H1 (cell line): Measurements from ENCODE around the gene ZBTB20. TPM values are rescaled to one million over a fixed set of nuclear protein-coding genes. Genes with fewer than 3 reads are reported as not detected.

Experiments used
- CREB1 ChIP-seq: IDR thresholded peaks from 2 replicates; pipeline ENCODE4 v1.6.1; 2012; ENCODE audit warnings: inconsistent platforms
- RAD21 ChIP-seq, 2 experiments: IDR thresholded peaks in 1 of 2; conservative IDR thresholded peaks in 1 of 2; 2 replicates each; pipeline ENCODE4 v1.6.1; 2011; ENCODE audit warnings: low read depth in 2 of 2, low read length in 2 of 2, improper control_type of control experiment in 1 of 2, inconsistent platforms in 1 of 2, mild to moderate bottlenecking in 1 of 2, moderate library complexity in 1 of 2
- RXRA ChIP-seq: IDR thresholded peaks from 2 replicates; pipeline ENCODE4 v1.6.1; 2011; ENCODE audit warnings: low read depth, mild to moderate bottlenecking, low read length, moderate library complexity; ENCODE audit not compliant: insufficient read depth
- polyA plus RNA-seq, 7 experiments: library from polyadenylated mRNA; depleted of rRNA in 3 of 7; stranded (reverse) in 5 of 7; unstranded in 2 of 7; fragments of >200 nt in 5 of 7; fragments of 200-250 nt in 2 of 7; gene quantifications; 1 replicate in 5 of 7; 2 replicates in 1 of 7; 4 replicates in 1 of 7; pipeline versions ENCODE4 v1.2.1 to v1.2.3, GENCODE V29; 2011 to 2013; ENCODE audit warnings: missing spikeins in 2 of 7, mixed read lengths in 2 of 7
- total RNA-seq: library from RNA; stranded (reverse); fragmentation: NEBNext Ultra II Directional; extraction: Animal tissue kit (Norgen Biotek cat#: 25700); gene quantifications from 2 replicates; pipeline ENCODE4 v1.2.1, GENCODE V29; 2021

ZBTB20 gene
- total and polyA plus RNA-seq, 2 of the 8 experiments (the other 6 are each of a cell fraction or from before 2014, with no cell fraction given) = 0.35 to 1.3 TPM

DNA sequence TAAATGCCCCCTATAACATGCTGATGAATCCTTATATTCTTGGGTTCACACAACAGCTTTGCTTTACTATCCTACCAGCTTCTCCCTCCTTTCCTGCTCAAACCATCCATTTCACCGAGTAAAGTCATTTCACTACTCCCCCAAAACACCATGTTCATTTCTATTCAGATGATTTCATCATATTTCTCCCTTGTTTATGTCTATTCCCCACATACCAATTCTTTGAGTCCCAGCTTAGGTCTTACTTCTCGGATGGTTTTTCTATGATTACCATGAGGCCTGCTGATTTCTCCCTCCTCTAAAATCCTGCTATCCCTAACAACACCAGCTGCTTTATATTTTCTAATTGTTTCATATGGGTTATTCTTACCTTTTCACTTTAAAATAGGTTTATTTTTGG is 621.8 kb downstream of the ZBTB20 start (continued):
- no peak for TF ChIP-seq CREB1
- TF ChIP-seq RXRA = no peak
- TF ChIP-seq RAD21 (IDR thresholded peaks at IDR 0.05 in 1 of 2, conservative IDR thresholded peaks at IDR 0.05 in 1 of 2; ENCODE audit: low read depth in 2 of 2, low read length in 2 of 2) = no peak
